Measurements from ENCODE around the gene NUS1. TPM values are rescaled to one million over a fixed set of nuclear protein-coding genes. Genes with fewer than 3 reads are reported as not detected.

NUS1 gene
- total and polyA plus RNA-seq, 2 of the 4 experiments (the other 2 are of a cell fraction) = 11.8 to 19.6 TPM

- no peaks in the 10 kb centered on the region for H3K9me1 ChIP-seq (ENCODE audit: insufficient read depth, low read length)
- H3K56ac ChIP-seq (ENCODE audit: extremely low read depth, insufficient read depth, low read length) = no peak overlapping the region
- CTCF ChIA-PET = no interaction called here
- H4K8ac ChIP-seq (ENCODE audit: low read depth in 2 of 2, low read length in 2 of 2) = no peak overlapping the region
- no peak overlapping the region for H2BK15ac ChIP-seq (ENCODE audit: low read depth, low read length)
- no peak for DNase-seq
- H4K5ac ChIP-seq (ENCODE audit: low read depth, low read length) = no peak overlapping the region
- no peak overlapping the region for H4K91ac ChIP-seq (ENCODE audit: insufficient read depth, low read depth, low read length)
- dilution Hi-C loops (cut with HindIII; ENCODE audit: low sequenced_read_pairs, unreplicated experiment) (no loop called here), intact Hi-C loops (cut with micrococcal nuclease) (loop anchor here (5.0 kb wide), 1 partner anchor 1587 kb away; no protein-coding TSS in a partner anchor), in situ Hi-C loops (cut with MboI; ENCODE audit: low sequenced_read_pairs) (no loop called here)
- TF ChIP-seq BHLHE40 (IDR thresholded peaks at IDR 0.05; ENCODE audit: low read depth, low read length) (no peak), SMC3 (IDR thresholded peaks at IDR 0.05; ENCODE audit: low read depth, low read length) (no peak), MXI1 (IDR thresholded peaks at IDR 0.05; ENCODE audit: borderline replicate concordance, low read depth, low read length) (no peak), POLR2A (IDR thresholded peaks at IDR 0.05; ENCODE audit: low read depth, low read length) (no peak), MAFK (IDR thresholded peaks at IDR 0.05; ENCODE audit: low read depth, low read length) (no peak), RCOR1 (IDR thresholded peaks at IDR 0.05; ENCODE audit: insufficient replicate concordance, low read length) (no peak), CHD1 (IDR thresholded peaks at IDR 0.05; ENCODE audit: low read depth, low read length) (no peak), NFE2L2 (IDR thresholded peaks at IDR 0.05; ENCODE audit: low read depth, low read length) (no peak), MAZ (IDR thresholded peaks at IDR 0.05; ENCODE audit: borderline replicate concordance, low read depth, low read length) (no peak), FOS (IDR thresholded peaks at IDR 0.05; ENCODE audit: low read depth, low read length) (no peak), CEBPB (IDR thresholded peaks at IDR 0.05; ENCODE audit: low read depth, low read length) (no peak), RFX5 (IDR thresholded peaks at IDR 0.05; ENCODE audit: low read depth, low read length) (no peak), RAD21 (IDR thresholded peaks at IDR 0.05; ENCODE audit: low read length) (no peak)
- TF ChIP-seq, protein P1, sequence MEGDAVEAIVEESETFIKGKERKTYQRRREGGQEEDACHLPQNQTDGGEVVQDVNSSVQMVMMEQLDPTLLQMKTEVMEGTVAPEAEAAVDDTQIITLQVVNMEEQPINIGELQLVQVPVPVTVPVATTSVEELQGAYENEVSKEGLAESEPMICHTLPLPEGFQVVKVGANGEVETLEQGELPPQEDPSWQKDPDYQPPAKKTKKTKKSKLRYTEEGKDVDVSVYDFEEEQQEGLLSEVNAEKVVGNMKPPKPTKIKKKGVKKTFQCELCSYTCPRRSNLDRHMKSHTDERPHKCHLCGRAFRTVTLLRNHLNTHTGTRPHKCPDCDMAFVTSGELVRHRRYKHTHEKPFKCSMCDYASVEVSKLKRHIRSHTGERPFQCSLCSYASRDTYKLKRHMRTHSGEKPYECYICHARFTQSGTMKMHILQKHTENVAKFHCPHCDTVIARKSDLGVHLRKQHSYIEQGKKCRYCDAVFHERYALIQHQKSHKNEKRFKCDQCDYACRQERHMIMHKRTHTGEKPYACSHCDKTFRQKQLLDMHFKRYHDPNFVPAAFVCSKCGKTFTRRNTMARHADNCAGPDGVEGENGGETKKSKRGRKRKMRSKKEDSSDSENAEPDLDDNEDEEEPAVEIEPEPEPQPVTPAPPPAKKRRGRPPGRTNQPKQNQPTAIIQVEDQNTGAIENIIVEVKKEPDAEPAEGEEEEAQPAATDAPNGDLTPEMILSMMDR (conservative IDR thresholded peaks at IDR 0.05; ENCODE audit: low read depth, low read length) = no peak
- TF ChIP-seq, protein P2, sequence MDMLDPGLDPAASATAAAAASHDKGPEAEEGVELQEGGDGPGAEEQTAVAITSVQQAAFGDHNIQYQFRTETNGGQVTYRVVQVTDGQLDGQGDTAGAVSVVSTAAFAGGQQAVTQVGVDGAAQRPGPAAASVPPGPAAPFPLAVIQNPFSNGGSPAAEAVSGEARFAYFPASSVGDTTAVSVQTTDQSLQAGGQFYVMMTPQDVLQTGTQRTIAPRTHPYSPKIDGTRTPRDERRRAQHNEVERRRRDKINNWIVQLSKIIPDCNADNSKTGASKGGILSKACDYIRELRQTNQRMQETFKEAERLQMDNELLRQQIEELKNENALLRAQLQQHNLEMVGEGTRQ (IDR thresholded peaks at IDR 0.05; ENCODE audit: low read depth, low read length) = no peak
- TF ChIP-seq, protein P3, sequence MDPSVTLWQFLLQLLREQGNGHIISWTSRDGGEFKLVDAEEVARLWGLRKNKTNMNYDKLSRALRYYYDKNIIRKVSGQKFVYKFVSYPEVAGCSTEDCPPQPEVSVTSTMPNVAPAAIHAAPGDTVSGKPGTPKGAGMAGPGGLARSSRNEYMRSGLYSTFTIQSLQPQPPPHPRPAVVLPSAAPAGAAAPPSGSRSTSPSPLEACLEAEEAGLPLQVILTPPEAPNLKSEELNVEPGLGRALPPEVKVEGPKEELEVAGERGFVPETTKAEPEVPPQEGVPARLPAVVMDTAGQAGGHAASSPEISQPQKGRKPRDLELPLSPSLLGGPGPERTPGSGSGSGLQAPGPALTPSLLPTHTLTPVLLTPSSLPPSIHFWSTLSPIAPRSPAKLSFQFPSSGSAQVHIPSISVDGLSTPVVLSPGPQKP (IDR thresholded peaks at IDR 0.05; ENCODE audit: borderline replicate concordance, low read depth, low read length) = no peak
- no peak overlapping the region for H3K4me3 ChIP-seq (ENCODE audit: insufficient read depth, low read depth, low read length)
- POLR2A ChIA-PET (ENCODE audit: unreplicated experiment) = no interaction called here
- no peak overlapping the region for H3K23ac ChIP-seq (ENCODE audit: low read depth, low read length)
- H3K18ac ChIP-seq (ENCODE audit: low read depth, low read length) = no peak overlapping the region
- no peaks in the 10 kb centered on the region for H3K27me3 ChIP-seq (ENCODE audit: control insufficient read depth, insufficient read depth, low read length)
- H2AK5ac ChIP-seq (ENCODE audit: low read depth, low read length) = no peak overlapping the region
- no peaks in the 10 kb centered on the region for H3K9me3 ChIP-seq (ENCODE audit: control insufficient read depth, insufficient read depth, low read length)
- no peak overlapping the region for H3K9ac ChIP-seq (ENCODE audit: low read depth, low read length)
- H3K4me1 ChIP-seq (ENCODE audit: control insufficient read depth, insufficient read depth, low read length) = no peaks in the 10 kb centered on the region
- no peak overlapping the region for H2AK9ac ChIP-seq (replicated peaks; ENCODE audit: low read depth, low read length, poor library complexity)
- WGBS, 2 experiments (ENCODE audit: extremely low coverage in 2 of 2, insufficient read length in 1 of 2) = no CpG with 5 or more reads among the region's 2 CpGs
- H3K4ac ChIP-seq (ENCODE audit: low read depth, low read length) = no peak overlapping the region
- H3K14ac ChIP-seq (replicated peaks; ENCODE audit: low read depth, low read length) = no peak overlapping the region
- no peaks in the 10 kb centered on the region for H3K79me1 ChIP-seq (ENCODE audit: low read depth in 1 of 2, low read length in 2 of 2)
- ATAC-seq (ENCODE audit: low read depth) = no peak
- no peaks in the 10 kb centered on the region for H3K36me3 ChIP-seq (ENCODE audit: control insufficient read depth, insufficient read depth, low read length)
- H2BK20ac ChIP-seq (ENCODE audit: low read depth, low read length) = no peak overlapping the region
- H2BK120ac ChIP-seq (ENCODE audit: low read depth, low read length) = no peak overlapping the region
- no peak overlapping the region for H2BK5ac ChIP-seq (ENCODE audit: low read depth, low read length, poor library complexity, severe bottlenecking)
- no peak overlapping the region for H3K27ac ChIP-seq (ENCODE audit: insufficient read depth, low read length)
- H4K20me1 ChIP-seq (ENCODE audit: insufficient read depth, low read length) = no peaks in the 10 kb centered on the region
- H3K4me2 ChIP-seq (ENCODE audit: low read depth, low read length) = no peak overlapping the region
- no peak overlapping the region for H2AFZ ChIP-seq (replicated peaks; ENCODE audit: low read length, poor library complexity)
- no TSS peak for BruUV-seq (replicated peaks)
Measured at GRCh38 chr6:117653949-117654348, 21.3 kb upstream of the NUS1 start.

Measured in IMR-90 (cell line).